Measurements from ENCODE around the gene TFCP2L1.

TFCP2L1 gene

GRCh38 chr2:121247971-121248370 is 37.0 kb downstream of the TFCP2L1 start:
- H3K4me3 ChIP-seq (replicated peaks; ENCODE audit: insufficient read depth, low read length), result no peak overlapping the region
- DNase-seq (ENCODE audit: low read depth in 1 of 2, low spot score in 1 of 2), result no peak
- no peaks in the 10 kb centered on the region for H3K27me3 ChIP-seq (ENCODE audit: insufficient read depth, poor library complexity, severe bottlenecking)
- no peak overlapping the region for H3K27ac ChIP-seq (replicated peaks)
- TF ChIP-seq CTCF (IDR thresholded peaks at IDR 0.05; ENCODE audit: insufficient read depth, low read length) (no peak), SPI1 (IDR thresholded peaks at IDR 0.05; ENCODE audit: borderline replicate concordance, low read depth) (no peak), GABPA (IDR thresholded peaks at IDR 0.05; ENCODE audit: low read depth) (no peak), POLR2AphosphoS5 (IDR thresholded peaks at IDR 0.05; ENCODE audit: low read depth) (no peak)
- TF ChIP-seq, protein P1, sequence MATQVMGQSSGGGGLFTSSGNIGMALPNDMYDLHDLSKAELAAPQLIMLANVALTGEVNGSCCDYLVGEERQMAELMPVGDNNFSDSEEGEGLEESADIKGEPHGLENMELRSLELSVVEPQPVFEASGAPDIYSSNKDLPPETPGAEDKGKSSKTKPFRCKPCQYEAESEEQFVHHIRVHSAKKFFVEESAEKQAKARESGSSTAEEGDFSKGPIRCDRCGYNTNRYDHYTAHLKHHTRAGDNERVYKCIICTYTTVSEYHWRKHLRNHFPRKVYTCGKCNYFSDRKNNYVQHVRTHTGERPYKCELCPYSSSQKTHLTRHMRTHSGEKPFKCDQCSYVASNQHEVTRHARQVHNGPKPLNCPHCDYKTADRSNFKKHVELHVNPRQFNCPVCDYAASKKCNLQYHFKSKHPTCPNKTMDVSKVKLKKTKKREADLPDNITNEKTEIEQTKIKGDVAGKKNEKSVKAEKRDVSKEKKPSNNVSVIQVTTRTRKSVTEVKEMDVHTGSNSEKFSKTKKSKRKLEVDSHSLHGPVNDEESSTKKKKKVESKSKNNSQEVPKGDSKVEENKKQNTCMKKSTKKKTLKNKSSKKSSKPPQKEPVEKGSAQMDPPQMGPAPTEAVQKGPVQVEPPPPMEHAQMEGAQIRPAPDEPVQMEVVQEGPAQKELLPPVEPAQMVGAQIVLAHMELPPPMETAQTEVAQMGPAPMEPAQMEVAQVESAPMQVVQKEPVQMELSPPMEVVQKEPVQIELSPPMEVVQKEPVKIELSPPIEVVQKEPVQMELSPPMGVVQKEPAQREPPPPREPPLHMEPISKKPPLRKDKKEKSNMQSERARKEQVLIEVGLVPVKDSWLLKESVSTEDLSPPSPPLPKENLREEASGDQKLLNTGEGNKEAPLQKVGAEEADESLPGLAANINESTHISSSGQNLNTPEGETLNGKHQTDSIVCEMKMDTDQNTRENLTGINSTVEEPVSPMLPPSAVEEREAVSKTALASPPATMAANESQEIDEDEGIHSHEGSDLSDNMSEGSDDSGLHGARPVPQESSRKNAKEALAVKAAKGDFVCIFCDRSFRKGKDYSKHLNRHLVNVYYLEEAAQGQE (IDR thresholded peaks at IDR 0.05; ENCODE audit: insufficient replicate concordance, low read depth), result no peak

DNA sequence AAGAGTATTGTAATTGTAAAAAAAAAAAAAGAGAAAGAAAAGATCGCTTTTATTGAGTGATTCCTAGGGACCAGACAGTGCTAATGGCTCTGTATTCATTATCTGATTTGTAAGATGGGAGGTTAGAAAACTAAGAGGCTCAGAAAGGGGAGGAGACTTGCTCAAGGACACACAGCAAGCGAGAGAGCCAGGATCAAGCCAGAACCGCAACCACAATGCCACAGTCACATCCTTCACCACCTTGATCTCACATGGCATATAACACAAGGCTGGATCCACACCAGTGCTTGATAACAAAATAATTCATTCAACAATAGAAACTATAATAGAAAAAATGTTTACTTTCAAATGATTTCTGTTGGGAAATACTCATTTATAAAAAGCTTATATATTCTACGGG is 37.5 kb downstream of the TFCP2L1 start:
- no peak overlapping the region for H3K4me3 ChIP-seq (replicated peaks; ENCODE audit: insufficient read depth, low read length)
- H3K27me3 ChIP-seq (ENCODE audit: insufficient read depth, poor library complexity, severe bottlenecking), result no peaks in the 10 kb centered on the region
- H3K27ac ChIP-seq (replicated peaks), result no peak overlapping the region
- TF ChIP-seq GABPA (IDR thresholded peaks at IDR 0.05; ENCODE audit: low read depth), result no peak
- TF ChIP-seq, protein P1 (IDR thresholded peaks at IDR 0.05; ENCODE audit: insufficient replicate concordance, low read depth), result no peak
- no peak for TF ChIP-seq CTCF (IDR thresholded peaks at IDR 0.05; ENCODE audit: insufficient read depth, low read length)
- TF ChIP-seq POLR2AphosphoS5 (IDR thresholded peaks at IDR 0.05; ENCODE audit: low read depth), result no peak
- no peak for TF ChIP-seq SPI1 (IDR thresholded peaks at IDR 0.05; ENCODE audit: borderline replicate concordance, low read depth)
- no peak for DNase-seq (ENCODE audit: low read depth in 1 of 2, low spot score in 1 of 2)

- H3K4me3 ChIP-seq (replicated peaks; ENCODE audit: insufficient read depth, low read length), result no peak overlapping the region
- TF ChIP-seq, protein P1 (IDR thresholded peaks at IDR 0.05; ENCODE audit: insufficient replicate concordance, low read depth), result no peak
- no peak for TF ChIP-seq GABPA (IDR thresholded peaks at IDR 0.05; ENCODE audit: low read depth)
- TF ChIP-seq SPI1 (IDR thresholded peaks at IDR 0.05; ENCODE audit: borderline replicate concordance, low read depth), result no peak
- TF ChIP-seq POLR2AphosphoS5 (IDR thresholded peaks at IDR 0.05; ENCODE audit: low read depth), result no peak
- TF ChIP-seq CTCF (IDR thresholded peaks at IDR 0.05; ENCODE audit: insufficient read depth, low read length), result no peak
- no peaks in the 10 kb centered on the region for H3K27me3 ChIP-seq (ENCODE audit: insufficient read depth, poor library complexity, severe bottlenecking)
- DNase-seq (ENCODE audit: low read depth in 1 of 2, low spot score in 1 of 2), result no peak
- no peak overlapping the region for H3K27ac ChIP-seq (replicated peaks)
These were observed 38.2 kb downstream of the TFCP2L1 start for GRCh38 chr2:121246704-121247255.
